ENCODE results near the gene SIRPA.

The SIRPA gene

GRCh38 chr20:1870792-1871550, 24.2 kb upstream of the SIRPA start:
- no peak for DNase-seq

- no peak for DNase-seq
Measured at GRCh38 chr20:1871807-1872458, 23.3 kb upstream of the SIRPA start.

- no peak for DNase-seq
Measured at GRCh38 chr20:1872459-1873097, 22.6 kb upstream of the SIRPA start.

GRCh38 chr20:1874450-1875182, 20.6 kb upstream of the SIRPA start:
- DNase-seq, result no peak

GRCh38 chr20:1875183-1875554, 20.0 kb upstream of the SIRPA start:
- DNase-seq, result no peak

- DNase-seq, result no peak
Measured at GRCh38 chr20:1875762-1876161, 19.4 kb upstream of the SIRPA start.

GRCh38 chr20:1876217-1876921, 18.8 kb upstream of the SIRPA start:
- no peak for DNase-seq

- no peak for DNase-seq
Measured at GRCh38 chr20:1876975-1877608, 18.1 kb upstream of the SIRPA start.

GRCh38 chr20:1877609-1878200, 17.5 kb upstream of the SIRPA start:
- no peak for DNase-seq

- DNase-seq, result no peak
Measured at GRCh38 chr20:1879369-1879768, 15.8 kb upstream of the SIRPA start.

GRCh38 chr20:1879934-1880333, 15.3 kb upstream of the SIRPA start:
- DNase-seq, result no peak

- no peak for DNase-seq
Measured at GRCh38 chr20:1880529-1881239, 14.5 kb upstream of the SIRPA start.

GRCh38 chr20:1881240-1881835, 13.9 kb upstream of the SIRPA start:
- DNase-seq, result no peak

- no peak for DNase-seq
Measured at GRCh38 chr20:1882026-1882425, 13.2 kb upstream of the SIRPA start.

- no peak for DNase-seq
Measured at GRCh38 chr20:1883986-1884385, 11.2 kb upstream of the SIRPA start.

GRCh38 chr20:1885254-1885653, 10.0 kb upstream of the SIRPA start:
- DNase-seq, result no peak

- no peak for DNase-seq
Measured at GRCh38 chr20:1885940-1886693, 9.1 kb upstream of the SIRPA start.

GRCh38 chr20:1887321-1887720, 7.9 kb upstream of the SIRPA start:
- no peak for DNase-seq

GRCh38 chr20:1887756-1888155, 7.5 kb upstream of the SIRPA start:
- DNase-seq, result no peak

All from CD4-positive, alpha-beta T cell treated with Interleukin-10 for 1 hour (primary cell).